Testis (tissue), 2 donors: Measurements from ENCODE around the gene GTPBP6.

Experiments
- CTCF ChIP-seq, 3 experiments: fragments of 450-650 bp in 2 of 3; fragments of 200-600 bp in 1 of 3; sonication (generic) in 1 of 3; IDR thresholded peaks; one replicate each; pipeline ENCODE4 v1.5.1; 2016 to 2019; ENCODE audit warnings: antibody characterized with exemption in 3 of 3, mild to moderate bottlenecking in 2 of 3, moderate library complexity in 1 of 3
- POLR2A ChIP-seq: fragments of 450-650 bp; IDR thresholded peaks from one replicate; pipeline ENCODE4 v1.6.1; 2017; ENCODE audit warnings: antibody characterized with exemption, mild to moderate bottlenecking, moderate library complexity

GRCh38 chrX:353566-354535, 35.3 kb upstream of the GTPBP6 start:
- TF ChIP-seq CTCF (IDR thresholded peaks at IDR 0.05) (no peak), POLR2A (no peak)
